ENCODE data around the gene POLR2J.
"Not testable (repeated sequence)": the region's sequence is repeated elsewhere in the genome, so short reads cannot be mapped to it uniquely, and the experiment has no call there.

DNA sequence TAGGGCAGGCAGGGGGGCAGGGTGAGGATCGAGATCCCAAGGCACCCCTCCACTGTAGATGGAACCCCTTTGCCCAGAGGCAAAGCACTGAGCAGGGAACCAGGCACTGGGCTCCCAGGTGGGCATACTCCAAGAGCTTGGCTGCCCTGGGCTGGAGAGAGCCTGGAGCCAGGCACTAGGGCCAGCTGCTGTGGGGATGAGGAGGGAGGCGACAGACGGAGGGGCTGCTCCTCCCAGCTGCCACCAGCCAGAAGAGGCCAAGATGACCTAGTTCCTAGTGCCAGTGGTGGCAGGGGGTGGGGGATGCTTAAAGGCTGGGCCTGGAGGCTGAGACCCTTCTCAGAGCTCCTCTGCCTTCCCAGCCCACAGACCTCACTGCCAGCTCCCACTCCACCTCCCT, 37.2 kb upstream of the POLR2J start:
- TF ChIP-seq FOXA1 (IDR thresholded peaks at IDR 0.05); FOXM1 (IDR thresholded peaks at IDR 0.05; ENCODE audit: borderline replicate concordance); FOXK2 (IDR thresholded peaks at IDR 0.05); SP1 (IDR thresholded peaks at IDR 0.05); HDGF (IDR thresholded peaks at IDR 0.05; ENCODE audit: borderline replicate concordance); ARNT (IDR thresholded peaks at IDR 0.05): not testable (repeated sequence)
